NCI-H2029 (cell line): ENCODE measurements around the gene IGLL5.
"Not testable (repeated sequence)": the region's sequence is repeated elsewhere in the genome, so short reads cannot be mapped to it uniquely, and the experiment has no call there.

ENCODE experiments used
- DNase-seq: peaks from one replicate; lab custom pipeline; 2025; lab: John Stamatoyannopoulos, UW

The IGLL5 gene

DNA sequence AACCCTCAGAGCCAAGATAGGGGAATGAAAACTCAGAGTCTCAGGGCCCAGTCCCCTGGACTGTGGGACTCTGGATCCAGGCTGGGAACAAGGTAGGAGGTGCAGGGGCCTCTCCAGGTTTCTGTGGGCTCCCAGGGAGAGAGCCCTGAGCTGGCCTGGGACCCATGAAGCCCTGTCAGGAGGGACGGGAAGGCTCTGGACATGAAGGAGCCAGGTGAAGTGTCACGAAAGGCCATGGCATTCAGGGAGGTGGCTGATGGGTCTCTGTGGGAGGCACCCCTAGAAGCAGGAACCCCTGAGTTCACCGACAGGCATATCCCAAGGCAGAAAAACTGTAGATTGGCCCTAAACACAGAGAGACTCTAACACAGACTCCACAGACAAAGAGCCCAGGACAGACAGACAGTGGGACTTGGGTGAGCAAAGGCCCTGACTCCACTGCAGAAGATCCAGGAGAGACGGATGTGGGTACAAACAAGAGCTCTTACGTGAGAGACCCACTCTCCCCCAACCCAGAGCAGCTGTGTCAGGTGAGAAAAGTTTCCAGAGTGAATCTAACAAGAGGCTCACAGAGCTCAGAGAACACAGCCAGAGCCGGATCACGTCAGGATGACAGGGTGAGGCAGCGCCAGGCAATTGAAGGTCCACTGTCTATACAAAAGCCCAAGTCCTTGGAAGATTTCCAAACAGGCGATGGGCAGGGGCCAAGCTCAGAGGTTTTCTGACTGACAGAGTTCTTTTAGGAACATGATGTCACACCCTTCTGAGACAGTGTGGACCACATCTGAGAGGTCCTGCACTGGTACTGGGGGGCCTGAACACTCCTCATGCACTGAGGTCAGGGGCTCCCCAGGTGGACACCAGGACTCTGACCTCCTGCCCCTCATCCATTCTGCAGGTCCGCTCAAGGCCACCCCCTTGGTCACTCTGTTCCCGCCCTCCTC is 27.4 kb downstream of the IGLL5 start:
- DNase-seq, result no peak

DNA sequence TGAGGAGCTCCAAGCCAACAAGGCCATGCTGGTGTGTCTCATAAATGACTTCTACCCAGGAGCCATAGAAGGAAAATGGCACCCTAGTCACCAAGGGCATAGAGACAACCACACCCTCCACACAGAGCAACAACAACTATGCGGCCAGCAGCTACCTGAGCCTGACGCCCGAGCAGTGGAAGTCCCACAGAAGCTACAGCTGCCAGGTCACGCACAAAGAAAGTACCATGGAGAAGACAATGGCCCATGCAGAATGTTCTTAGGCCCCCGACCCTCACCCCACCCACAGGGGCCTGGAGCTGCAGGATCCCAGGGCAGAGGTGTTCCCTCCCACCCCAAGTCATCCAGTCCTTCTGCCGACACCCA is 28.0 kb downstream of the IGLL5 start:
- DNase-seq, result no peak

DNA sequence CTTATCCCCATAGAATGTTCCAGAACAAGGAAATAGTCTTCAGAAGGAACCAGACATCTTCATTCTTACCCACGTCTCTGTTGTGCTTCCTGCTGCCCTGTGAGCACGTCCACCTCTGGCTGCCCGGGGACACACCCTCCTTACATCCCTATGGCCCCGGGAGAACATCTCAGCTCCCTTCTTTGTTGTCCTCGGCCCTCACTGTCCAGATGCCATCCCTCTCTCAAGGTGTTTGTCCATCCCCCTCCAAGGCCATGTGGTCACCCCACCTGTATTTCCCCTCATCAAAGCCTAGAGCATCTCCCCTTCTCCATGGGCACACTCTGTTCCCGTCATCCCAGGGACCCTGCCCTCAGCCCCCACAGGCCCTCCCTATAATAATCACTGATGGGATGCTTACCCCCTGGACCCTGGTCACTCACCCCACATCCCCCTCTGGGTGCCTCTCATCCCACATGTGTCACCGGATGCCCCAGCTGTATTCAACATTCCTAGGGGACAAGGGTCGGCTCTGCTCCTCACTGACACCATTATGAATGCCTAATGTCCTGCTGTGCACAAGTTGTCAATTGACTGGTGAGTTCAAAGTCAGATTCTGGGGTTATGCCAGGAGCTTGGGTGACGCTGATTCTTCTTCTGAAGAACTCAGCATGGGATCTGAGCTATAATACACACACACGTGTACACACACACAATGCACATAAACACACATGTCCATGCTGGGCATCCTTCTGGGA is 28.8 kb downstream of the IGLL5 start:
- no peak for DNase-seq

DNA sequence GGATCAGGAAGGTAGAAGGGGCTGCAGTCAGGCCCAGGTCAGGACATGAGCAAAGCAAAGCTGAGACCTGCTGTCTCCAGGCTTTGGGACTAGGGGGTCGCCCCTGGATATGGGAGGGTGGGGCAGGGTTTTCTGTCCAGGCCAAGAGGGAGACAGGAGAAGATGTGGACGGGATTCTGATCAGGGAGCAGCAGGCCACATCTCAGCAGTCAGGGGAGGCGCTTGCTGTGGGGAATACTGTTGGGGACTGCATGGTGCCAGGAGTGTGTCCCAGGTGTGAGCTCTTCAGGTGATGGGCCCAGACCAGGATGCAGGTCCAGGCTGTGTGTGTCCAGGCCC is 29.3 kb downstream of the IGLL5 start:
- no peak for DNase-seq

DNA sequence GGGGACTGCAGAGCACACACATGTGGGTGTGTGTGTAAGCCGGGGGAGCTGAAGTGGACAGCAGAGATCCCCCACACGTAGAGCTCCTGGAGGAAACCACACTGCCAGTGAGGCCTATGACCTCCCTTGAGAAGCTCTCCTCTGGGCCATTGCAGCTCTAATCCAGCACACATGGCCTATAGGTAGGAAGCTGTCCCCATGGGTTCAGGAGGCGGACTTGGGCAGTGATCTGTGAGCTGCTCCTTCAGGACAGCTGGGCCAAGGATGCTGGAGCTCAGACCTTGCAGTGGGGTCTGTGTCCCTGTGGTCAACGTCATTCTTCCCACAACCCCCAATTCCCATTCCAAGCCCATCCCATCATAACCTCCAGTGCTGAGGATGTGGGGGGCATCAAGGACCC is 29.8 kb downstream of the IGLL5 start:
- DNase-seq, result no peak

DNA sequence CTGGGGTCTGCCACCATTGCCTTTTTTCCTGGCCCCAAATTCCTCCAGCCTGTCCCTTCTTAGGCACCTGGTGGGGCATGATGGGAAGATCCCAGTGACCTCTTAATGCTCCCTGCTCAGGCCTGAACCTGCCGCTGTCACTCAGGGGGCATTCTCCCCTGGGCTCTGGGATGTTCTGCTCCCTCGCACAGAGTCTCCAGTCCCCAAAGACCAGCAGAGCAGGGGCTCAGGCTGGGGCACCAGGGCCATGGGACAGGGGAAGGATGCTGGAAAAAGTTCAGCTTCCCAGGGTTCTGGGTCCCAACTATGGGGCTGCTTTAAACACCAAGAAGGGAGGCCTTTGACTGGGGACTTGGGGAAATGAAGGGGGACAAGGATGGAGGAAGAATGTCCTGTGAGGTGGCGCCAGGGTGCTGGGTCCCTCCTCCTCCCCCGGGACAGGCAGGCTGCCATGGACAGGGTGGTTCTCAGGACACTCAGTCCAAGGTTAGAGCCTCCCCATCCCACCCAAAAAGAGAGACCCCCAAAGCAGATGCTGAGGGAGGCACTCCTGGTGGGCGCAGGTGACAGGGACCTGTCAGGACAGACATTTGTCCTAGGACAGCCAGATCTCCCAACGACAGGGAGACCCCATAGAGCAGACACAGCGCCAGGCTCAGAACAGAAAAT is 30.8 kb downstream of the IGLL5 start:
- DNase-seq, result no peak

DNA sequence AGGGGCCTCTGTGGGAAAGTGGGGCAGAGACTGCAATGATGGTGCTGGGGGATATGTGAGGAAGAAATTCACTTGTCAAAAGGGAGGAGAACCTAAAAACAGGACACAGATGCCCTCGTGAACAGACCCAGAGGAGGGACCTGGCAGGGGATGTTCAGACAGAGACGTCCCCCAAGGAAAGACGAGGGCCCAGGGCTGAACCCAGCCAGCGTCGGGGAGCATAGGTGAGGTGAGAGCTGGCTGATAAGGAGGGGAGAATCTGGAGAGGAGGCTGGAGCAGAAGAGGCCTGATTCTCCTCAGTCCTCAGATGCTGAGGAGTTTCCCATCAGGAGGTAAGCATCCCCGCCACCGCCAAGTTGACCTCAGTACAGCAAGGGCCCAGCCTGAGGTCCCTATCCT is 31.4 kb downstream of the IGLL5 start:
- DNase-seq, result no peak

DNA sequence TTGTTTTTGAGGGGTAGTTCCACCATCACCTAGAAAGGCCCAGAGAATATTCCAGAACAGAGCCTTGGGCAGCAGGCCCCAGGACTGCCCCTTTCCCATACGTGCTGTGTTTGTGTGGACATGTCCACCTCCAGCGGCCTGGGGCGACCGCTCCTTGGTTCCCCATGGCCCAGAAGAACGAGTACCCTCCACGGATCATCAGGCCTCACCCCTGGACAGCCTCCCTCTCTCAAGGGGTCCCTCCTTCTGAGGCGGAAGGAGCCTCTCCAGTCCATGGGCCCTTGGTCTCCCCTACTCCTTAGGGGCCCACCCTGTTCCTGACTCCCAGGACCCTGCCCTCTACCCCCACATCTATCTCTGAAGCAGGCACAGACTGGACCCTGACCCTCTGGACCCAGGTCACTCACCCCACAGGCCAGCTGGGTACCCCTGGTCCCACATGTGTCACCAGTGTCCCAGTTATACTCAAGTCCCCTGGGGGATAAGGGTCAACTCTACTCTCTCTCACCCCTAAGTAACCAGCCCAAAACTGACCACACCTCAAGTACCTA is 32.6 kb downstream of the IGLL5 start:
- DNase-seq, result no peak

DNA sequence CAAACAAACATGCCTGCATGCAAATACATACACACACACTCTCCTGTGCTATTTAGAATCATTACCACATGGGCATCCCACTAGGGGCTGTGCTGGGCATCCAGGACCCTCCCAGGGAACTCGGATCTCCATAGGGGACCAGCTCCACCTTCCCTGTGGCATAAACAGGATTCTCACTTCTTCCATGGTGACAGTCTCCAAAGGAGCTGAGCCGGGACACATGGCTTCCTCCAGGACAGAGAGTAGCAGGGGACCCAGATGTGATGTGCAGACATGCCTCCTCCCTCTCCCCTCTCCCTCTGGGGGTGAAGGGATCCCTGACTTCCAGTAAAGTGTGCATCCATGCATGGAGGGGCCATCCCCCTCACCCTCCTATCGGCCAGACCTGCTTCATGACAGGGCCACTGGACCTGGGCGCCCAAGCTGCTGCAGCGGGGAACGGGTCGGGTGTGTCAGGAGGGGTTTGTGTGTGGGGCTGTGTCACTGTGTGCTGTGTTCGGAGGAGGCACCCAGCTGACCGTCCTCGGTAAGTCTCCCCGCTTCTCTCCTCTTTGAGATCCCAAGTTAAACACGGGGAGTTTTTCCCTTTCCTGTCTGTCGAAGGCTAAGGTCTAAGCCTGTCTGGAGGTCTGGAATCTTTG is 33.4 kb downstream of the IGLL5 start:
- no peak for DNase-seq

DNA sequence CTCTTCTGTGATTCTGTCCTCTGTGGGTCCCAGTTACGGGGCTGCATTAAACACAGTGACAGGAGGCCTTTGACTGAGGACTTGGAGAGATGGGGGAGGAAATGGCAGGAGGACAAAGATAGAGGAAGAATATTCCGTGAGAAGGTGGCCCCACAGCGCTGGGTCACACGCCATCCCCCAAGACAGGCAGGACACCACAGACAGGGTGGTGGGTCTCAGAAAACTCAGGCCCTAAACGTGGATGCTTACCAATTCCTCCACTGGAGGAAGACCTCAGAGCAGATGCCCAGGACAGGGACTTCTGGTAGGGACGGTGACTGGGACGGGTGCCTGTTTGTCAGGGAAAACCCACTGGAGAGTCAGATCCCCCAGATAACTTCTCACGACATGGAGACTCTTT is 34.0 kb downstream of the IGLL5 start:
- no peak for DNase-seq

DNA sequence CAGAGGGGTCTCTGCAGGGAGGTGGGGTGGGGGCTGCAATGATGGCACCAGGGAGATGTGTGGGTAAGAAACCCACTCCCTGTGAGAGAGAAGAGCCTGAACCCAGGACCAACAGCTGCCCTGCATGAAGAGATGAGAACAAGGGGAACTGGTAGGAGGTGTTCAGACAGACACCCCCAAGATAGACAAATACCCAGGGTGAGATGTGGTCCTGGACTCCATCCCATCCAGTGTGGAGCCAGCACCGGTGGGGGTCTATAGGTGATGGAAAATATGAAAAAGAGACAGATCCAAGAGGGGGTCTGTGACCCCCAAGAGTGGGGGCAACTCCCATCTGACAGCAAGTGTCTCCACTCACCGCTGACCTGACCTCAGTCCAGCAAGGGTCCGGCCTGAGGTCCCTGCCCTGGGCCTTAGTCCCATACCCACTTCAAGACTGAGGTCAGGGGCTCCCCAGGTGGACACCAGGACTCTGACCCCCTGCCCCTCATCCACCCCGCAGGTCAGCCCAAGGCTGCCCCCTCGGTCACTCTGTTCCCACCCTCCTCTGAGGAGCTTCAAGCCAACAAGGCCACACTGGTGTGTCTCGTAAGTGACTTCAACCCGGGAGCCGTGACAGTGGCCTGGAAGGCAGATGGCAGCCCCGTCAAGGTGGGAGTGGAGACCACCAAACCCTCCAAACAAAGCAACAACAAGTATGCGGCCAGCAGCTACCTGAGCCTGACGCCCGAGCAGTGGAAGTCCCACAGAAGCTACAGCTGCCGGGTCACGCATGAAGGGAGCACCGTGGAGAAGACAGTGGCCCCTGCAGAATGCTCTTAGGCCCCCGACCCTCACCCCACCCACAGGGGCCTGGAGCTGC is 34.7 kb downstream of the IGLL5 start:
- not testable (repeated sequence) for DNase-seq

DNA sequence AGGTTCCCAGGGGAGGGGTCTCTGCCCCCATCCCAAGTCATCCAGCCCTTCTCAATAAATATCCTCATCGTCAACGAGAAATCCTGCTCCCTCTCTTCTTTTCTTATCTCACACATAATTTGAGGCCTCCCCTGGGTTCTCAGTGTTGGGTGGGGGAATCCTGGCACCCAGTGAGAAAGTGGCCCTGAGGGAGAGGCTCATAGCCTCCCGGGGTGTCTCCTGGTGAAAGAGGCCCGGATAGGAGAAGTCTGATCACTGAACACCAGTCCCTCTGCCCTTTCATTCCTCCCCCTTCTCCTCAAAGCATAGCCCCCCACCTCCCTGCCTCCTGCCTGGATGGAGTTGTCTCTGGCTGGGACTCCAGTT is 35.3 kb downstream of the IGLL5 start:
- DNase-seq, result no peak

DNA sequence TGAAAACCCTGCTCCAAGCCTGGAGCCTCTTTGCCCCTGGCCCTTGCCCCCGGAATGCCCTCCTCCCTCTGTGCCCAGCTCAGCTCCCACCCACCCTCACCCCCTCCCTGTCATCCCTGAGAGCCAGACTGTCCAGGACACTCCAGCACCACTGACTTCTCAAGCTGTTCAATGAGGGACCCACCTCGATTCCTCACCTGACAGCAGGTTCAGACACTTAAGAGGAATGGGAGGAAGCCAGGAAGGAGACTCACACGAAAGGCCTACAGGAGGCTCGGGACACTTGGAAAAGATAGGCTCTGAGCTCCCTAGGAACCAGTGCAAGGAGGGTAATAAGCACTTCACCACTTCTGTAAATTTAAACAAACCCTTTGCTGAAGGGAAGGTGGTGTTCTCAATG is 35.8 kb downstream of the IGLL5 start:
- no peak for DNase-seq

DNA sequence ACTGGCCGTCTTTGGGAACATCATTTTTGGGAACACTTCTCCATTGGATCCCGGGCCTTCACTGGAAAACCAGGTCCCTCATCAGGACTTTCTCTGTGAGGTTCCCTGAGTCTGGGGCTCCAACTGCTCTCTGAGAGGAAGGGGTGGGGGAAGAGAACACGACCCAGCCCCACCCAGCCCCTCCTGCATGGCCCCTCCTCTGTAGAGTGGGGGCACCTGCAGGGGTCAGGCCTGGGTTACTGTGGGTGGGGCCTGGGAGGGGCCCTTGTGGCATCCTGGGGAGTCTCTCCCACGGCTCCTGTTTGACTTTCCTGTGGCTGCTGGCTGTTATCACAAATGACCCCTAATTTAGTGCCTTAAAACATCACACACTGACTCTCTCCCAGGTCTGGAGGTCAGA is 36.3 kb downstream of the IGLL5 start:
- no peak for DNase-seq

DNA sequence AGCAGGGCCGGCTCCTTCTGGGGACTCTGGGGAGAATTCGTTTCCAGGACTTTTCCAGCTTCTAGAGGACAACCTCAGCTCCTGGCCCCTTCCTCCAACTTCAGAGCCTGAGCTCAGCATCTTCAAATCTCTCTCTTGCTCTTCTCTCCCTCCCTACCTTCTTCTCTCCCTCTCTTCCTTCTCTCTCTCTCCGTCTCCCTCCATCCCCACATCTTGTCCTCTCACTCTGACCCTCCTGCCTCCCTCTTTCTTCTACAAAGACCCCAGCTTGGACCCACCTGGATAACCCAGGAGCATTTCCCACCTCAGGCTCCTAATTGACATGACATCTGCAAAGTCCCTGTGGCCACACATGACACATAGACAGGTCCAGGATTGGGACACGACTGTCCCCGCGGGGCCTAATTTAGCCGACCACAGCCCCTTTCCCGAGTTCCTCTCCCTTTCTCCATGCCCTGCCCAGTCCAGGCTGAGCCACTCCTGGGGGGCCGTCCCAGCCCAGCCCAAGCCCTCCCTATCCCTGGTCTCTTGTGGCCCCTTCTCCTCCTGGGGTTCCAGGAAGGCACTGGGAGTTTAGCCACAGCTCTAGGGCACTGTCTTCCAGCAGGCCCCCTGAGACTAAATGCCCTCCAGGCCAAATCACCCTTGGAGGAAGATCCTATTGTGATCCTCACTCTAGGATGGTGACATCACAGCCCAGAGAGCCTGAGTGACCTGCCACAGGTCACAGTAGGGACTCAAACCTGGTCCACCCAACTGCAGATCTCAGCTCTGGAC is 36.9 kb downstream of the IGLL5 start:
- no peak for DNase-seq

DNA sequence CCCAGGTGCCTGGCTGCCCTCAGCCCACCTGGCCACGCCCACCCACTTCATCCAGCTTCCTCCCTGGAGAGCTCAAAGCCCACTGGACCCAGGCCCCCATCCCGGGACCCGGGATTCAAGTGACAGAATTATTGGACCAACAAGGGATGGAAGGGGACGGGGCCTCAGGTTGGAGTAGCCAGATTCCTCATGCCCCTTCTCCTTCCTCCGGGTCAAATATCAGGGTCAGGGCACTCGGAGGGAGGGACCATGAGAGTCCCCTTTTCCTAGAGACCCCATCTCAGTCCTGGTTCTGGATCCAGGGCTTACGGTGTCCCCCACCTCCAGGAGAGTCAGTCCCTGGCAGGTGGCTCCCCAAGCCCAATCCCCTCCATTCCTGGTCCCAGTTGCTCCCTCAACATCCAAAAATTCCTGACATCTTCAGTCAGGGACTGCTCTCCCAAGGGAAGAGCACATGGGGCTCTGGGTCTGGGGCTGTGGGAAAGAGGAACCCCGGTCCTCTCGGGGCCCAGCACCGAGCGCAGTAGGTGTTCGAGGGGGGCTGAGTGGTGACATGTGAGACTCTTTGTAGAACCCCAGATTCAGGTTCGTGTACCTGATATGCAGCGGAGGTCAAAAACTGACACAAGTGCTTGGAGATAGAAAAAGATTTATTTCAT is 37.7 kb downstream of the IGLL5 start:
- DNase-seq, result no peak

DNA sequence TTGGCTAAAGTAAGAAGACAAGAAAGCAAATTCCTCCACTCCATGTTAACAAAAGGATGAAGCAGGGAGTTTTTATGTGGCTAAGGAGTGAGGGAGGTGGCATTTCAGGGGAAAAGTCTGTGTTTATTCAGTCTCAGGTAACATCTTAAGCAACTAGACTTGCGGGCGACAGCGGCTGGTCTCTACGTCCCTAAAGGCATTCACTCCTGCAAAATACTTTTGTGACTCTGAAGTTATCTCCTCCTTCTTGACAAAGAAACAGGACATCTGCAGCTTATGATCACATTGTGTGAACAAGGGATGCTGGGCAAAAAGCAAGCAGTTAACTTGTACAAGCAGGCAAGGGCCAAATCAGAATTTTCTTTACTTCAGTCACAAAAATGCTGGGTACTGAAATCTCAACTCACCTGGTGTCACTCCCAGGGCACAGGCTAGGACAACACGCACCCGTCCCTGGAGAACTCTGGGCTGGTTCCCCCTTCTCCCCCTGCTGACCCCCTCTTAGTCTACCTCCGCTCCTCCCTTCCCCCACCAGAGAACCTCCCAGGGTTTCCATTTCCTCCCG is 38.3 kb downstream of the IGLL5 start:
- DNase-seq, result no peak

DNA sequence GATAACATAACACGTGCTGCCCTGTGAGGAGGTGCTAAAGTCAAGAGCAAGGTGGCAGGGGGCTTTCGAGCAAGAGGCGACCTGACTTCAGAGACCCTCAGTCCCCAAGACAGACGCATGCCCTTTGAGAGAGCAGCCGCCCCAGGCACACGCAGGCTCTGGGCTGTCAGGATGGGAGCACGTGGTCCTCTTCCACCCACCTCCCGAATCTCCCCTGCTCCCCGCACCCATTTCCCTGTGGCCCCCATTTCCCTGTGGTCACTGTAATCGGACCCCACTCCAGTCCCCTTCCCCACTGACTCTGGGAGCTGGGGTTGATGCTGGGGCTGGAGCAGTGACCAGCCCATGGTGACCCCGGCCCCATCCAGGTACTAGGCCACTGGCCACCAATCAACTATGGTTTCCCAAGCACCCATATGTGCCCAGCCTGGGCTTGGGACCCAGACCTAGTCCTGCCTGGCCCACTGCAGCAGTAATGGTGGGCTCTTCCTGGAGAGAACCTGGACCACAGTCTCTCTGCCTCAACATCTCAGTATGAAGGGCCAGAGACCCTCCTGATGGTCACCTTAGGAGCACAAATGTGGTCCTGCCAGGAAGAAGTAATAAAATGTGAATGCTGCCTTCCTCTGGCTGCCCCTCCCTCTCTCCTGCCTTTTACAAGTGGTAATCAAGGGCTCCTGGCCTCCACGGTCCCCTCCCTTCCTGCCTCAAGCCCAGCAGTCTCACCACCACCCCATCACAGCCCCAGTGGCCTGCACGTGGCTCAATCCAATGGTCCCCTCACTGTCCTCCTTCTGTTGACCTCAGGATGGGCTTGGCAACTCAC is 39.0 kb downstream of the IGLL5 start:
- no peak for DNase-seq
